Left ventricle myocardium inferior (tissue), 1 donor: ENCODE measurements around the gene CYP4F12. TPM values are rescaled to one million over a fixed set of nuclear protein-coding genes. Genes with fewer than 3 reads are reported as not detected.
"Not testable (repeated sequence)": the region's sequence is repeated elsewhere in the genome, so short reads cannot be mapped to it uniquely, and the experiment has no call there.

Experiments used
- DNase-seq: peaks from one replicate; pipeline ENCODE4 v3.0.0-alpha.2; 2020
- H3K27ac ChIP-seq: fragments of 200-600 bp; replicated peaks from 2 replicates; pipeline ENCODE4 v1.8.0; 2021
- H3K27me3 ChIP-seq: fragments of 200-600 bp; 2 replicates; pipeline ENCODE4 v1.8.0; 2021; ENCODE audit warnings: low read depth
- H3K36me3 ChIP-seq: fragments of 200-600 bp; 2 replicates; pipeline ENCODE4 v1.8.0; 2021
- H3K4me1 ChIP-seq: fragments of 200-600 bp; 2 replicates; pipeline ENCODE4 v1.8.0; 2021
- H3K4me3 ChIP-seq: fragments of 200-600 bp; 2 replicates; pipeline ENCODE4 v1.8.0; 2021; ENCODE audit warnings: mild to moderate bottlenecking, moderate library complexity
- H3K9me3 ChIP-seq: fragments of 200-600 bp; replicated peaks from 2 replicates; pipeline ENCODE4 v1.8.0; 2021
- CTCF ChIP-seq: fragments of 200-600 bp; IDR thresholded peaks from 2 replicates; pipeline ENCODE4 v1.8.0; 2021; ENCODE audit warnings: antibody characterized with exemption, mild to moderate bottlenecking, borderline replicate concordance
- intact Hi-C: fragments of 100-400 bp; cut with micrococcal nuclease; formaldehyde crosslinking; loops from one replicate; pipeline ENCODE4 v1.11.0; 2022
- total RNA-seq: library from RNA; stranded (reverse); fragmentation: NEBNext Ultra II Directional; extraction: Animal tissue kit (Norgen Biotek cat#: 25700); gene quantifications from one replicate; pipeline ENCODE4 v1.2.1, GENCODE V29; 2021
- donor health status: DM: no; HTN: yes; CAD: no; lungs with severe emphysema.

Gene CYP4F12
- total RNA-seq, 1 donor from 2014 or later = 3.3 TPM

GRCh38 chr19:15675560-15675959 is 2.7 kb downstream of the CYP4F12 start:
- Histone ChIP-seq H3K27ac (no peak overlapping the region), H3K4me3 (no peak overlapping the region), H3K36me3 (peaks cover 8% of the 10 kb centered on the region), H3K4me1 (peaks cover 12% of the 10 kb centered on the region), H3K9me3 (no peaks in the 10 kb centered on the region), H3K27me3 (no peaks in the 10 kb centered on the region)
- intact Hi-C loops = no loop called here
- no peak for TF ChIP-seq CTCF
- no peak for DNase-seq

GRCh38 chr19:15679089-15679488 is 6.2 kb downstream of the CYP4F12 start:
- Histone ChIP-seq H3K27me3 (no peaks in the 10 kb centered on the region), H3K9me3 (no peaks in the 10 kb centered on the region), H3K27ac (no peak overlapping the region), H3K4me3 (no peak overlapping the region), H3K36me3 (peaks cover 24% of the 10 kb centered on the region), H3K4me1 (no peaks in the 10 kb centered on the region)
- intact Hi-C loops = no loop called here
- no peak for TF ChIP-seq CTCF
- DNase-seq = no peak

GRCh38 chr19:15679865-15680264 is 7.0 kb downstream of the CYP4F12 start:
- H3K27ac ChIP-seq, H3K4me3 ChIP-seq, DNase-seq, H3K4me1 ChIP-seq, intact Hi-C loops, H3K9me3 ChIP-seq, H3K27me3 ChIP-seq: not testable (repeated sequence)
- H3K36me3 ChIP-seq = peaks cover 25% of the 10 kb centered on the region

GRCh38 chr19:15680478-15681322 is 7.8 kb downstream of the CYP4F12 start:
- Histone ChIP-seq H3K9me3 (no peaks in the 10 kb centered on the region), H3K4me3 (no peak overlapping the region), H3K27me3 (no peaks in the 10 kb centered on the region), H3K36me3 (peaks cover 32% of the 10 kb centered on the region), H3K27ac (no peak overlapping the region), H3K4me1 (no peaks in the 10 kb centered on the region)
- no peak for DNase-seq
- intact Hi-C loops = no loop called here
- no peak for TF ChIP-seq CTCF

- no peaks in the 10 kb centered on the region for H3K4me1 ChIP-seq
- peaks cover 15% of the 10 kb centered on the region for H3K9me3 ChIP-seq
- H3K4me3 ChIP-seq = no peak overlapping the region
- no peak for TF ChIP-seq CTCF
- H3K27ac ChIP-seq = no peak overlapping the region
- intact Hi-C loops = no loop called here
- H3K36me3 ChIP-seq = peaks cover 56% of the 10 kb centered on the region
- DNase-seq = no peak
- H3K27me3 ChIP-seq = no peaks in the 10 kb centered on the region
Observed at GRCh38 chr19:15683411-15683810, 10.5 kb downstream of the CYP4F12 start.

- Histone ChIP-seq H3K27ac (no peak overlapping the region), H3K27me3 (no peaks in the 10 kb centered on the region), H3K4me1 (no peaks in the 10 kb centered on the region), H3K36me3 (peaks cover 55% of the 10 kb centered on the region), H3K4me3 (no peak overlapping the region), H3K9me3 (peaks cover 29% of the 10 kb centered on the region)
- DNase-seq = no peak
- TF ChIP-seq CTCF = no peak
- intact Hi-C loops = no loop called here
Observed at GRCh38 chr19:15684828-15685227, 11.9 kb downstream of the CYP4F12 start.
